ENCODE results near the gene ZDHHC18.

DNA sequence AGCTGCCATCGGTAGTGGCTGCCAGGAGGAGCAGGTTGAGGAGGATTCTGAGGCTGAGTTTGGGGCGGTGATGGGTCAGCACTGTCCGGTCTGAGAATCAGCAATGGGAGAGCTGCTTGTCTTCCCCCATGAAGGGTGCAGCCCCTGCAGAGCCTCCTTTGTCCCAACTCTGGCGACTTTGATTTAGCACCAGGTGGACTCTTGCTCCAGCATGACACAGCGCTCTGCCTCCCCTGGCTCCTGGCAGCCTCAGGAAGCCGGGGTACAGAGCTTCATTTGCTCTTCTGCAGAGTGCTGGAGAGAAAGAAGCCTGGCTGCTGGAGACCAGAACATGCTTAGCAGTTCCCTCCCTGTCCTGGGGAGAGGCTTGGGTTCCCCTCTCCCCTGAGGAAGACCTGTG, 13.3 kb downstream of the ZDHHC18 start:
- TF ChIP-seq POLR2A (IDR thresholded peaks at IDR 0.05), result no peak
- no peak for TF ChIP-seq CTCF (IDR thresholded peaks at IDR 0.05)
